Fibroblast of lung (primary cell): ENCODE measurements around the gene GMCL2. TPM values are rescaled to one million over a fixed set of nuclear protein-coding genes. Genes with fewer than 3 reads are reported as not detected.

Source experiments
- DNase-seq, 2 donors: peaks; one replicate each; pipeline versions ENCODE4 v3.0.0 to v3.0.0-alpha.2; 2010; ENCODE audit warnings: low read depth in 2 of 2
- H2AFZ ChIP-seq: 2 replicates; pipeline ENCODE4 v1.5.1; 2012; ENCODE audit warnings: low read length, control low read depth, inconsistent platforms
- H3K27ac ChIP-seq: 2 replicates; pipeline ENCODE4 v1.5.1; 2011; ENCODE audit warnings: low read length, control low read depth; ENCODE audit not compliant: insufficient read depth
- H3K27me3 ChIP-seq: 2 replicates; pipeline ENCODE4 v1.5.1; 2011; ENCODE audit warnings: mild to moderate bottlenecking, low read length; ENCODE audit not compliant: control insufficient read depth, insufficient read depth
- H3K36me3 ChIP-seq: 2 replicates; pipeline ENCODE4 v1.5.1; 2011; ENCODE audit warnings: low read length; ENCODE audit not compliant: control insufficient read depth, insufficient read depth
- H3K4me1 ChIP-seq: 2 replicates; pipeline ENCODE4 v1.5.1; 2011; ENCODE audit warnings: low read length; ENCODE audit not compliant: control insufficient read depth, insufficient read depth; ENCODE audit errors: extremely low read depth
- H3K4me2 ChIP-seq: 2 replicates; pipeline ENCODE4 v1.5.1; 2011; ENCODE audit warnings: low read length, control low read depth; ENCODE audit not compliant: insufficient read depth; ENCODE audit errors: extremely low read depth
- H3K4me3 ChIP-seq, 4 experiments: fragments of 200-600 bp in 1 of 4; sonication (generic) in 1 of 4; replicated peaks in 1 of 4; 2 replicates each; pipeline ENCODE4 v1.5.1; 2011 to 2016; ENCODE audit warnings: low read length in 4 of 4, low read depth in 3 of 4, mild to moderate bottlenecking in 3 of 4, control low read depth in 2 of 4, inconsistent platforms in 1 of 4, mixed read lengths in 1 of 4; ENCODE audit not compliant: insufficient read depth in 1 of 4; ENCODE audit errors: control extremely low read depth in 1 of 4
- H3K79me2 ChIP-seq: 2 replicates; pipeline ENCODE4 v1.5.1; 2012; ENCODE audit warnings: mild to moderate bottlenecking, low read length, inconsistent platforms; ENCODE audit not compliant: control insufficient read depth, insufficient read depth
- H3K9ac ChIP-seq: 2 replicates; pipeline ENCODE4 v1.5.1; 2011; ENCODE audit warnings: mild to moderate bottlenecking, low read length, control low read depth; ENCODE audit not compliant: insufficient read depth
- H3K9me3 ChIP-seq: 2 replicates; pipeline ENCODE4 v1.5.1; 2012; ENCODE audit warnings: low read depth, low read length; ENCODE audit not compliant: control insufficient read depth, insufficient read depth
- H4K20me1 ChIP-seq: 2 replicates; pipeline ENCODE4 v1.5.1; 2011; ENCODE audit warnings: low read length; ENCODE audit not compliant: control insufficient read depth, insufficient read depth; ENCODE audit errors: extremely low read depth
- CTCF ChIP-seq, 2 donors: IDR thresholded peaks in 1 of 2; conservative IDR thresholded peaks in 1 of 2; 1 replicate in 1 of 2; 2 replicates in 1 of 2; pipeline ENCODE4 v1.5.1; 2011 to 2012; ENCODE audit warnings: low read length in 2 of 2, control low read depth in 1 of 2, inconsistent platforms in 1 of 2, low read depth in 1 of 2, mild to moderate bottlenecking in 1 of 2
- EZH2 ChIP-seq: IDR thresholded peaks from 2 replicates; pipeline ENCODE4 v1.5.1; 2012; ENCODE audit warnings: low read length, control low read depth, mild to moderate bottlenecking; ENCODE audit errors: missing control alignments
- polyA plus RNA-seq, 2 donors: library from polyadenylated mRNA; depleted of rRNA in 1 of 2; stranded (reverse) in 1 of 2; unstranded in 1 of 2; fragments of >200 nt; gene quantifications; 2 replicates each; pipeline ENCODE4 v1.2.1, GENCODE V29; 2011 to 2012; ENCODE audit warnings: missing spikeins in 1 of 2
- total RNA-seq: library from RNA; depleted of rRNA; stranded (reverse); fragments of >200 nt; gene quantifications from 2 replicates; pipeline ENCODE4 v1.2.1, GENCODE V29; 2014

GMCL2 gene
- total and polyA plus RNA-seq, 2 donors (not counting 1 experiment from before 2014, with no cell fraction given): under 0.01 TPM; not detected in 1

- Histone ChIP-seq H3K79me2 (peaks cover 6% of the 10 kb centered on the region), H3K9me3 (no peaks in the 10 kb centered on the region), H3K27ac (no peak overlapping the region), H3K4me3 (no peak overlapping the region), H2AFZ (no peak overlapping the region), H3K9ac (no peak overlapping the region), H3K27me3 (no peaks in the 10 kb centered on the region), H3K4me2 (no peak overlapping the region), H3K36me3 (peaks cover 38% of the 10 kb centered on the region), H4K20me1 (no peaks in the 10 kb centered on the region), H3K4me1 (no peaks in the 10 kb centered on the region)
- DNase-seq: no peak
- no peak for TF ChIP-seq EZH2
- TF ChIP-seq CTCF (conservative IDR thresholded peaks at IDR 0.05 in 1 of 2, IDR thresholded peaks at IDR 0.05 in 1 of 2; ENCODE audit: low read depth in 1 of 2, low read length in 2 of 2): no peak
Observed at GRCh38 chr5:178214160-178214803, 27.1 kb upstream of the GMCL2 start.

DNA sequence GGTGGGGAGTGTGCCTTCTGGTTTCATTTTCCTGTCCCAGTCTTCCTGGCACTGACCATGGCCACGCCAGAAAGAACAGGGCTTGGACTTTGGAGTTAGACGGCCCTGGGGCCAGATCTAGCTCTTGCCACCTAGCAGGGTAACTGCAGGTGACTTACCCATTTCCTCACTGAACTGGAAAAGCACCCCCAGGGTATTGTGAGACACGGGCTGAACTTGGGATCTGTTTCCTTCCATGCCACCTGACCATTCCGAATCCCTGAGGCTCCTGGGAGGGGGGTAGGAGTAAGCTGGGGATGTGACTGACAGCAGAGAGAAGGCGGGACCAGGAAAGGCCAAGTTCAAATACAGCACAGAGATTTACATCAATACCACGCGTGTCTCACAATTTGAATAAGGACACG, 26.6 kb upstream of the GMCL2 start:
- H3K4me1 ChIP-seq: no peaks in the 10 kb centered on the region
- no peaks in the 10 kb centered on the region for H3K9me3 ChIP-seq
- H4K20me1 ChIP-seq: peaks cover 2% of the 10 kb centered on the region
- TF ChIP-seq CTCF (conservative IDR thresholded peaks at IDR 0.05 in 1 of 2, IDR thresholded peaks at IDR 0.05 in 1 of 2; ENCODE audit: low read depth in 1 of 2, low read length in 2 of 2): no peak
- TF ChIP-seq EZH2: no peak
- peaks cover 12% of the 10 kb centered on the region for H3K79me2 ChIP-seq
- no peak overlapping the region for H3K4me3 ChIP-seq
- H2AFZ ChIP-seq: no peak overlapping the region
- H3K4me2 ChIP-seq: no peak overlapping the region
- DNase-seq: no peak
- H3K27me3 ChIP-seq: no peaks in the 10 kb centered on the region
- no peak overlapping the region for H3K27ac ChIP-seq
- H3K9ac ChIP-seq: no peak overlapping the region
- peaks cover 43% of the 10 kb centered on the region for H3K36me3 ChIP-seq

GRCh38 chr5:178213003-178213461, 25.9 kb upstream of the GMCL2 start:
- no peaks in the 10 kb centered on the region for H3K27me3 ChIP-seq
- no peak overlapping the region for H3K27ac ChIP-seq

More at GRCh38 chr5:178213003-178213461, 25.9 kb upstream of the GMCL2 start:
- peaks cover 3% of the 10 kb centered on the region for H4K20me1 ChIP-seq
- H3K4me2 ChIP-seq: no peak overlapping the region
- H3K4me3 ChIP-seq: no peak overlapping the region
- H3K79me2 ChIP-seq: peaks cover 19% of the 10 kb centered on the region
- H3K9ac ChIP-seq: no peak overlapping the region
- DNase-seq: no peak
- H2AFZ ChIP-seq: no peak overlapping the region
- TF ChIP-seq CTCF (conservative IDR thresholded peaks at IDR 0.05 in 1 of 2, IDR thresholded peaks at IDR 0.05 in 1 of 2; ENCODE audit: low read depth in 1 of 2, low read length in 2 of 2) (no peak), EZH2 (no peak)
- H3K36me3 ChIP-seq: peaks cover 45% of the 10 kb centered on the region
- H3K4me1 ChIP-seq: no peaks in the 10 kb centered on the region
- no peaks in the 10 kb centered on the region for H3K9me3 ChIP-seq
